Smooth muscle cell (in vitro differentiated cells): Measurements from ENCODE around the gene TBC1D30. TPM values are rescaled to one million over a fixed set of nuclear protein-coding genes. Genes with fewer than 3 reads are reported as not detected.

Experiments used
- DNase-seq: peaks from one replicate; lab custom pipeline; 2025; ENCODE audit not compliant: unreplicated experiment; lab: John Stamatoyannopoulos, UW
- H2AFZ ChIP-seq: fragments of 200-600 bp; sonication (generic); 2 replicates; pipeline ENCODE4 v1.6.0; 2016; ENCODE audit warnings: antibody characterized with exemption, low read depth, mild to moderate bottlenecking
- H3F3A ChIP-seq: fragments of 200-600 bp; sonication (generic); 2 replicates; pipeline ENCODE4 v1.6.0; 2017; ENCODE audit warnings: antibody characterized with exemption, low read depth
- H3K27ac ChIP-seq: fragments of 200-600 bp; sonication (generic); 2 replicates; pipeline ENCODE4 v1.5.1; 2016; ENCODE audit warnings: low read depth, mild to moderate bottlenecking
- H3K27me3 ChIP-seq: fragments of 200-600 bp; sonication (generic); 2 replicates; pipeline ENCODE4 v1.6.1; 2016; ENCODE audit warnings: low read depth, mild to moderate bottlenecking
- H3K36me3 ChIP-seq: fragments of 200-600 bp; sonication (generic); 2 replicates; pipeline ENCODE4 v1.5.1; 2016; ENCODE audit warnings: low read depth
- H3K4me1 ChIP-seq: fragments of 200-600 bp; sonication (generic); 2 replicates; pipeline ENCODE4 v1.5.1; 2016; ENCODE audit warnings: low read depth
- H3K4me2 ChIP-seq: fragments of 200-600 bp; sonication (generic); 2 replicates; pipeline ENCODE4 v1.6.0; 2016; ENCODE audit warnings: mild to moderate bottlenecking
- H3K4me3 ChIP-seq: fragments of 200-600 bp; sonication (generic); 2 replicates; pipeline ENCODE4 v1.5.1; 2016; ENCODE audit warnings: mild to moderate bottlenecking
- H3K79me2 ChIP-seq: fragments of 200-600 bp; sonication (generic); 2 replicates; pipeline ENCODE4 v1.6.0; 2016; ENCODE audit warnings: low read depth, mild to moderate bottlenecking
- H3K9ac ChIP-seq: fragments of 200-600 bp; sonication (generic); 2 replicates; pipeline ENCODE4 v1.6.0; 2016; ENCODE audit warnings: low read depth
- H3K9me3 ChIP-seq: fragments of 200-600 bp; sonication (generic); replicated peaks from 2 replicates; pipeline ENCODE4 v1.5.1; 2016; ENCODE audit warnings: low read depth
- H4K20me1 ChIP-seq: fragments of 200-600 bp; sonication (generic); 2 replicates; pipeline ENCODE4 v1.6.0; 2016; ENCODE audit warnings: low read depth
- WGBS: methylation state at CpG from one replicate; pipeline ENCODE4 v1.1.7; 2016; ENCODE audit warnings: low lambda C conversion rate; 5-methylcytosine and 5-hydroxymethylcytosine counted together
- polyA plus RNA-seq: library from polyadenylated mRNA; unstranded; fragments of >200 nt; fragmentation: Nextera tagmentation; extraction: Ambion mirVana; gene quantifications from 2 replicates; pipeline ENCODE4 v1.2.1, GENCODE V29; 2016
- total RNA-seq: library from RNA; depleted of rRNA; stranded (reverse); fragments of >200 nt; gene quantifications from 2 replicates; pipeline ENCODE4 v1.2.3, GENCODE V29; 2014
- TF ChIP-seq, protein P1 (sequence below): fragments of 200-600 bp; sonication (generic); IDR thresholded peaks from 2 replicates; pipeline ENCODE4 v1.5.1; 2017; ENCODE audit warnings: borderline replicate concordance, mild to moderate bottlenecking, antibody characterized with exemption; ENCODE audit not compliant: insufficient read depth, poor library complexity, severe bottlenecking

Gene TBC1D30
- total and polyA plus RNA-seq, 2 experiments from 2014 or later = 0.67 to 2.3 TPM

GRCh38 chr12:64876388-64877071 is 52.1 kb downstream of the TBC1D30 start:
- no peaks in the 10 kb centered on the region for H3K36me3 ChIP-seq
- H3K27ac ChIP-seq = no peak overlapping the region
- no peaks in the 10 kb centered on the region for H3K79me2 ChIP-seq
- no peak overlapping the region for H3K9ac ChIP-seq
- TF ChIP-seq, protein P1, sequence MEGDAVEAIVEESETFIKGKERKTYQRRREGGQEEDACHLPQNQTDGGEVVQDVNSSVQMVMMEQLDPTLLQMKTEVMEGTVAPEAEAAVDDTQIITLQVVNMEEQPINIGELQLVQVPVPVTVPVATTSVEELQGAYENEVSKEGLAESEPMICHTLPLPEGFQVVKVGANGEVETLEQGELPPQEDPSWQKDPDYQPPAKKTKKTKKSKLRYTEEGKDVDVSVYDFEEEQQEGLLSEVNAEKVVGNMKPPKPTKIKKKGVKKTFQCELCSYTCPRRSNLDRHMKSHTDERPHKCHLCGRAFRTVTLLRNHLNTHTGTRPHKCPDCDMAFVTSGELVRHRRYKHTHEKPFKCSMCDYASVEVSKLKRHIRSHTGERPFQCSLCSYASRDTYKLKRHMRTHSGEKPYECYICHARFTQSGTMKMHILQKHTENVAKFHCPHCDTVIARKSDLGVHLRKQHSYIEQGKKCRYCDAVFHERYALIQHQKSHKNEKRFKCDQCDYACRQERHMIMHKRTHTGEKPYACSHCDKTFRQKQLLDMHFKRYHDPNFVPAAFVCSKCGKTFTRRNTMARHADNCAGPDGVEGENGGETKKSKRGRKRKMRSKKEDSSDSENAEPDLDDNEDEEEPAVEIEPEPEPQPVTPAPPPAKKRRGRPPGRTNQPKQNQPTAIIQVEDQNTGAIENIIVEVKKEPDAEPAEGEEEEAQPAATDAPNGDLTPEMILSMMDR = no peak
- no peak overlapping the region for H2AFZ ChIP-seq
- WGBS = 92% methylated on average over 12 of the region's 12 CpGs
- no peak for DNase-seq
- no peak overlapping the region for H3K4me2 ChIP-seq
- H3K4me3 ChIP-seq = no peak overlapping the region
- no peaks in the 10 kb centered on the region for H3K4me1 ChIP-seq
- no peaks in the 10 kb centered on the region for H3K9me3 ChIP-seq
- no peaks in the 10 kb centered on the region for H4K20me1 ChIP-seq
- H3K27me3 ChIP-seq = peaks cover 2% of the 10 kb centered on the region
- H3F3A ChIP-seq = no peaks in the 10 kb centered on the region

DNA sequence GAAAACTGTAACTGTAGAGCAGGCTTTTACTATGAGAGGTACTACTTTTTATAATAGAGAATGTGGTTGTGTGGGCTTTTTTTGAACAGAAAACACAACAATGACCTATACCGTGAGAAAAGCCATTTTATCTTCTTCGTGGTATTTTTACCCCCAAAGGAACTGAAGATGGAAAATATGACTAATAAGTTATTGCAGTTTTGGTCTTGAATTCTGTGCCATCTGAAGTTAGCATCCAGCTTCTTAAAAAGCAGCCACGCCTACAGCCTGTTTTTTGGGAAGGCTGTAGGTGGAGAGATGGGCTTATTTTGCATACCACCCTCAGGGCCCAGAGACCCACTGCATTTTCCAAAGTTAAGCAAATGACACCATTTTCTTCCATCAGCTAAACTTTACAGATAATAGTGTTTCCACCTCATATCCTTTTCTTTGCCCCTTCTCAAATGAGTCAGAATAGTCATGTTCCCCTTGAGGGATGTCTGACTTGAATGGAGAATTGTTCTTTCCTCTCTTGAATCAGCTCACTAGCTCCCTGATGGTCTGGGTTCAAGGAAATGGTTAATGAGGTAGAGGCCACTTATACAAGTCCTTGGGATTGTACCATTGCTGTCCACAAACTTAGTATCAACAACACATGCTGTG is 53.0 kb downstream of the TBC1D30 start:
- H2AFZ ChIP-seq = no peak overlapping the region
- H3K4me2 ChIP-seq = no peak overlapping the region
- no peak for DNase-seq
- H4K20me1 ChIP-seq = no peaks in the 10 kb centered on the region
- H3K9me3 ChIP-seq = no peaks in the 10 kb centered on the region
- H3K27ac ChIP-seq = no peak overlapping the region
- no peaks in the 10 kb centered on the region for H3K79me2 ChIP-seq
- WGBS = 81% methylated on average over 3 of the region's 3 CpGs
- H3F3A ChIP-seq = no peaks in the 10 kb centered on the region
- H3K4me1 ChIP-seq = no peaks in the 10 kb centered on the region
- H3K27me3 ChIP-seq = peaks cover 2% of the 10 kb centered on the region
- no peak overlapping the region for H3K9ac ChIP-seq
- H3K36me3 ChIP-seq = no peaks in the 10 kb centered on the region
- no peak overlapping the region for H3K4me3 ChIP-seq
- TF ChIP-seq, protein P1 = no peak

- H3F3A ChIP-seq = no peaks in the 10 kb centered on the region
- H3K36me3 ChIP-seq = no peaks in the 10 kb centered on the region
- no peak for DNase-seq
- H3K79me2 ChIP-seq = no peaks in the 10 kb centered on the region
- no peak overlapping the region for H3K4me3 ChIP-seq
- H3K9ac ChIP-seq = no peak overlapping the region
- TF ChIP-seq, protein P1 = no peak
- no peaks in the 10 kb centered on the region for H3K4me1 ChIP-seq
- 90% methylated on average over 3 of the region's 3 CpGs for WGBS
- no peaks in the 10 kb centered on the region for H4K20me1 ChIP-seq
- no peaks in the 10 kb centered on the region for H3K9me3 ChIP-seq
- no peaks in the 10 kb centered on the region for H3K27me3 ChIP-seq
- no peak overlapping the region for H3K27ac ChIP-seq
- H3K4me2 ChIP-seq = no peak overlapping the region
- peak overlapping the region; percentile 10 for H2AFZ ChIP-seq
Measured at GRCh38 chr12:64882687-64883086, 58.2 kb downstream of the TBC1D30 start.
